Measurements from ENCODE around the gene SORCS1. TPM values are rescaled to one million over a fixed set of nuclear protein-coding genes. Genes with fewer than 3 reads are reported as not detected.

The SORCS1 gene
- total RNA-seq, 1 experiment from 2014 or later, result 1.7 TPM

DNA sequence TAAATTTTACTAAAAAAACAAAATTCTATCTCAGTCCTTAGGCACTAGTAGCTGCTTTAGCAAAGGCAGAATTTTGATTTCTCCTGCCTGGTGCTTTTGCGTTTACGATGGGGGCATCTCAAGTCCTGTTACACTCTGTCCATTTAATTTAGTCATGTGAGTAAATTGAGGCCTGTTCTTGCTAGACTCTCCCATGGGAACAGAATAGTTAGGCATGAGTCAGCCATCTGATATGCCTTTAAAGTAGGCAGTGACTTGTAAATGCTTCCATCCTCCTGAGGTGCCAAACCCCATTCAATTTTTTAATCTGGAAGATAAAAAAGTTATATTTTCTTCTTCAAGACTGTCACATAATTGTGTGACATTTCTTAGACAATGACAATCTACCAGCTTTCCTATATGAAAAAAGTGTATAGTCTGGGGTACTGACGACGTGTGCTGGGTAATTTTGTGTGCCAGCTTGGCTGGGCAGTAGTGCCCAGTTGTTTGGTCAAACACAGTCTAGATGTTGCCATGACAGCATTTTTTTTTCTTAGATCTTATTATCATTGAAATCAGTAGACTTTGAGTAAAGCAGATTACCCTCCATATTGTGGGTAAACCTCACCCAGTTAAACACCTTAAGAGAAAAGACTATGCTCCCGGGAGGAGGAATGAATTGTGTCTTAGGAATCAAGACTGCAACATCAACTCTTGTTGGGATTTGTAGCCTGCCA is 603.4 kb downstream of the SORCS1 start:
- Histone ChIP-seq H3K56ac (ENCODE audit: insufficient read length, low read depth, low read length) (no peak overlapping the region), H3T11ph (ENCODE audit: low read length) (no peak overlapping the region), H3K27ac (ENCODE audit: insufficient read length, low read depth, low read length) (no peak overlapping the region), H2AK5ac (ENCODE audit: insufficient read length, low read length) (no peak overlapping the region), H3K9me3 (ENCODE audit: control insufficient read depth, low read depth, low read length) (no peaks in the 10 kb centered on the region), H2BK15ac (ENCODE audit: low read depth, low read length) (no peak overlapping the region), H3K23me2 (ENCODE audit: insufficient read length, low read depth, low read length, poor library complexity, severe bottlenecking) (no peaks in the 10 kb centered on the region), H3K79me1 (ENCODE audit: insufficient read depth, low read depth, low read length, poor library complexity, severe bottlenecking) (no peaks in the 10 kb centered on the region), H3K4me1 (ENCODE audit: insufficient read depth, low read length) (no peaks in the 10 kb centered on the region), H2BK20ac (ENCODE audit: low read depth, low read length, poor library complexity, severe bottlenecking) (no peak overlapping the region), H3K4me2 (ENCODE audit: insufficient read depth, insufficient read length, low read length) (no peak overlapping the region), H3K18ac (ENCODE audit: insufficient read length, low read depth, low read length) (no peak overlapping the region), H4K5ac (ENCODE audit: insufficient read length, low read depth, low read length) (no peak overlapping the region), H3K79me2 (ENCODE audit: insufficient read depth, low read length) (no peaks in the 10 kb centered on the region), H3K27me3 (ENCODE audit: insufficient read depth, low read length) (no peaks in the 10 kb centered on the region; the same call in 1 of the 2 replicates), H2BK120ac (ENCODE audit: low read depth, low read length, poor library complexity, severe bottlenecking) (no peak overlapping the region), H4K91ac (ENCODE audit: insufficient read length, low read depth, low read length) (no peak overlapping the region), H3K14ac (ENCODE audit: insufficient read depth, low read length) (no peak overlapping the region), H3K23ac (ENCODE audit: insufficient read length, low read depth, low read length) (no peak overlapping the region), H2BK5ac (ENCODE audit: insufficient read length, low read length) (no peak overlapping the region), H2AFZ (ENCODE audit: low read length) (no peak overlapping the region), H3K9ac (ENCODE audit: extremely low read depth, insufficient read length, low read length) (no peak overlapping the region), H2BK12ac (ENCODE audit: insufficient read length, low read depth, low read length) (no peak overlapping the region), H3K4ac (ENCODE audit: low read depth, low read length) (no peak overlapping the region), H4K20me1 (ENCODE audit: control insufficient read depth, insufficient read depth, insufficient read length) (no peaks in the 10 kb centered on the region), H4K8ac (replicated peaks; ENCODE audit: insufficient read length, low read depth, low read length) (no peak overlapping the region)
- TF ChIP-seq, protein P1, sequence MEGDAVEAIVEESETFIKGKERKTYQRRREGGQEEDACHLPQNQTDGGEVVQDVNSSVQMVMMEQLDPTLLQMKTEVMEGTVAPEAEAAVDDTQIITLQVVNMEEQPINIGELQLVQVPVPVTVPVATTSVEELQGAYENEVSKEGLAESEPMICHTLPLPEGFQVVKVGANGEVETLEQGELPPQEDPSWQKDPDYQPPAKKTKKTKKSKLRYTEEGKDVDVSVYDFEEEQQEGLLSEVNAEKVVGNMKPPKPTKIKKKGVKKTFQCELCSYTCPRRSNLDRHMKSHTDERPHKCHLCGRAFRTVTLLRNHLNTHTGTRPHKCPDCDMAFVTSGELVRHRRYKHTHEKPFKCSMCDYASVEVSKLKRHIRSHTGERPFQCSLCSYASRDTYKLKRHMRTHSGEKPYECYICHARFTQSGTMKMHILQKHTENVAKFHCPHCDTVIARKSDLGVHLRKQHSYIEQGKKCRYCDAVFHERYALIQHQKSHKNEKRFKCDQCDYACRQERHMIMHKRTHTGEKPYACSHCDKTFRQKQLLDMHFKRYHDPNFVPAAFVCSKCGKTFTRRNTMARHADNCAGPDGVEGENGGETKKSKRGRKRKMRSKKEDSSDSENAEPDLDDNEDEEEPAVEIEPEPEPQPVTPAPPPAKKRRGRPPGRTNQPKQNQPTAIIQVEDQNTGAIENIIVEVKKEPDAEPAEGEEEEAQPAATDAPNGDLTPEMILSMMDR (conservative IDR thresholded peaks at IDR 0.05), result no peak
- no peaks in the 10 kb centered on the region; the same call in 1 of the 2 replicates for H3K27me3 Mint-ChIP-seq (ENCODE audit: low read depth)
- no peaks in the 10 kb centered on the region for H3K9me3 Mint-ChIP-seq
- no CpG with 5 or more reads among the region's 5 CpGs for WGBS (ENCODE audit: extremely low coverage, insufficient read length, low lambda C conversion rate)
- H3K36me3 Mint-ChIP-seq (ENCODE audit: insufficient read depth in 1 of 3, low read depth in 3 of 3), result no peaks in the 10 kb centered on the region
- H3K27ac Mint-ChIP-seq, result no peak overlapping the region
- H3K4me3 Mint-ChIP-seq, result no peak overlapping the region
- no peak for DNase-seq
- peaks cover 13 to 18% of the 10 kb centered on the region in 2 experiments for H3K4me1 Mint-ChIP-seq

Measured in H9 (cell line).